ENCODE data around the gene SUSD3.

SUSD3 gene

DNA sequence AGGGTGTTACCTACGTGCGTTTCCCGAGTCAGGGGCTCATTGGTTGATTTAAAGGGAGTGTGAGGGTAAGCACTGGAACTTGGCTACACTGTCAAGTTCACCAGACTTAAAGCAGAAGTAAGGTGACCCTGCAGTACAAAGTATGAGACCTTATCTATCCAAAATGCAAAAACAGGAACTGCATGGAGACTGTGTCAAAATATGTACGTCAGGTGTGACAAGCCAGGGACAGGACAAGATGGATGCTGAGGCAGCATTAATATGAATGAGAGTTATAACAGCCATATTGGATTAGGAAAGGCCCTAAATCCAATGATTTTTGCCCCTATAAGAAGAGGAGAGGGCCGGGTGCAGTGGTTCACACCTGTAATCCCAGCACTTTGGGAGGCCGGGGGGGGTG is 15.4 kb upstream of the SUSD3 start:
- TF ChIP-seq, protein P1, sequence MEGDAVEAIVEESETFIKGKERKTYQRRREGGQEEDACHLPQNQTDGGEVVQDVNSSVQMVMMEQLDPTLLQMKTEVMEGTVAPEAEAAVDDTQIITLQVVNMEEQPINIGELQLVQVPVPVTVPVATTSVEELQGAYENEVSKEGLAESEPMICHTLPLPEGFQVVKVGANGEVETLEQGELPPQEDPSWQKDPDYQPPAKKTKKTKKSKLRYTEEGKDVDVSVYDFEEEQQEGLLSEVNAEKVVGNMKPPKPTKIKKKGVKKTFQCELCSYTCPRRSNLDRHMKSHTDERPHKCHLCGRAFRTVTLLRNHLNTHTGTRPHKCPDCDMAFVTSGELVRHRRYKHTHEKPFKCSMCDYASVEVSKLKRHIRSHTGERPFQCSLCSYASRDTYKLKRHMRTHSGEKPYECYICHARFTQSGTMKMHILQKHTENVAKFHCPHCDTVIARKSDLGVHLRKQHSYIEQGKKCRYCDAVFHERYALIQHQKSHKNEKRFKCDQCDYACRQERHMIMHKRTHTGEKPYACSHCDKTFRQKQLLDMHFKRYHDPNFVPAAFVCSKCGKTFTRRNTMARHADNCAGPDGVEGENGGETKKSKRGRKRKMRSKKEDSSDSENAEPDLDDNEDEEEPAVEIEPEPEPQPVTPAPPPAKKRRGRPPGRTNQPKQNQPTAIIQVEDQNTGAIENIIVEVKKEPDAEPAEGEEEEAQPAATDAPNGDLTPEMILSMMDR (IDR thresholded peaks at IDR 0.05; ENCODE audit: extremely low read depth, missing control alignments) = no peak

DNA sequence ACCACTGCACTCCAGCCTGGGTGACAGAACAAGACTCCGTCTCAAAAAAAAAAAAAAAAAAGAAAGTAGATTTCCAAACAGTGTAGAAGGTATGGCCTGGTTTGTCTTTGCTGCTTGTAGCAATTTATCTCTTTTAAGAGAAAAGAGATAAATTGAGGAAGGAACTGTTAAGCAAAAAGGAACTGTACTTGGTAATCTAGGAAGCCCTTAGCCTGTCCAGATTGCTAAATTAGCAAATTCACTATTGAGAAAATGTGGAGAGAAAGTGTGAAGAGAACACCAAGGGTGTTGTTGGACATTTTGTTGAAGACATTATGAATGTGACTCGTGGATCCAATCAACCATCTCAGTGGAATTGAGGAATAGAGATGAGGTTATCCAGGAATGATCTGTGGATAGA is 13.0 kb upstream of the SUSD3 start:
- no peak for DNase-seq (ENCODE audit: low spot score)
- TF ChIP-seq, protein P1 (IDR thresholded peaks at IDR 0.05; ENCODE audit: extremely low read depth, missing control alignments) = no peak

More for the DNA sequence above, 15.4 kb upstream of the SUSD3 start:
- no peak for DNase-seq (ENCODE audit: low spot score)

DNA sequence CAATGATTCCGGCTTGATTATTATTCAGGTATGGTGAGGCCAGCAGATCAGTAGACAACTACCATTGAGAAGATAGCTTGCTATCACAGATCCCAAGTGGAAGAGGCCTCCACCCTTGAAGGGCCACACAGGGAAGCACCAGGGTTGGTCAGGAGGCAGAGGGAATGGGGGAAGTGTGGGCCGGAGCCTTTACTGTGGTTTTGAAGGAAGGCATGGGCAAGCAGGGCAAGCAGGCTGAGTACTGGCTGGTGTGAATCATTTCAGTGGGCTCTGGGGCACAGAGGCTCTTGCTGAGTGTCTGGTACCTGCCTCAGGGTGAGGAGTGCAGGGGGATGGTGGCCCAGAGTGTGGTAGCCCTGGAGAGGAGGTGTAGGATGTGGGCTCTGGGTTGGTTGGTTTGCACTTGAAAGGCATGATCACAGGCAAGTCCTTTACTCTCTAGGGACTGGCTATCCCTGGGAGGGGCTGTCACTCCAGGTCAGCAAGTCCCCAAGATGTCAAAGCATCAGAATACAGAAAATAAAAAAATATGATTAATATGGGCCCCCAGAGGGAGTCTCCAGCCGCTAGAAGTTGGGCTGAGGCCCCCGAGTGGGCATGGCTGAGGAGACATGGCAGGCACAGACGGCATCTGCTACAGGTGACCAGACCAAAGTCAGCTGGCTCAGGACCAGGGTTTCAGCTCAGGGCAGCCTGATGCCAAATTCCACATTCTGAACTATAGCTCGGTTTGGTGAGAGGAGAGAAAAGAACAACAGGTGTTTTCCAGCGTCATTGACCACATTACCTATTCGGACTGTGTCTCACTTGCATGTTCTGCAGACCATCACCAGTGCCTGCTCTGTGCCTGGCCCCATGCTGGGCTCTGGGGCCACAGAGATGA is 9.7 kb upstream of the SUSD3 start:
- TF ChIP-seq, protein P1 (IDR thresholded peaks at IDR 0.05; ENCODE audit: extremely low read depth, missing control alignments) = no peak
- no peak for DNase-seq (ENCODE audit: low spot score)

DNA sequence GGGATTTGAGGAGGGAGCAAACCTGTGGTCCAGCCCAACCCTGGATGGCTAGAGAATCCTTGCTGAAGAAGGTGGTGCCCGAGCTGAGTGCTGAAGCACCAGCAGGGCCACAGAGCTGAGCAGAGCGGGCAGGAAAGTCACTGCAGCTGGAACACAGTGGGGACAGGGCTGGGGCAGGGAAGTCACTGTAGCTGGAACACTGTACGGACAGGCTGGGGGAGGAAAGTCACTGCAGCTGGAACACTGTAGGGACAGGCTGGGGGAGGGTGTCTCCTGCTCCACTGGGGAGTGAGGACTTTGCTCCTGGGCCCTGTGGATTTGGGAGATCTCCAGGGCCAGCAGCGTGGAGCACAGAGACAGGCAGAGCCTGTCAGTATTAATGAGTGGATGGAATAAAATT is 9.0 kb upstream of the SUSD3 start:
- TF ChIP-seq, protein P1 (IDR thresholded peaks at IDR 0.05; ENCODE audit: extremely low read depth, missing control alignments) = no peak
- no peak for DNase-seq (ENCODE audit: low spot score)

DNA sequence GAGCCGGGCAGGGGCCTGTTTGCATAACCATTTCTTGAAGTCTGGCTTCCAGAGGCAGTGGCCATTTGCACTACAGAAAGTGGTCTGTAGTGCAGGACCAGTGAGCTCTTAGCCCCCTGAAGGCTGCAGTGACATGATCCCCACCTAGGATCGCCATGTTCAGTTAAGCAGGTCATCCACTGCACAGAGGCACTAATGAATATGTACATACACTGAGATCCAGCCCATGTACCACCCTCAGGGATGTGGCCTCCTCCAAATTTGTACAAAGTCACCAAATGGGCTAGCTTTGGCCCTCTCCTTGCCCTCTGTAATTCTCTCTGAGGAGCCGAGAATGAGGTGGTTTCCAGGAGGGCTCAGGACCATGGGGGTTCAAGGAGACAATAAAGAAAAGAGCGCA is 8.3 kb upstream of the SUSD3 start:
- DNase-seq (ENCODE audit: low spot score) = no peak
- TF ChIP-seq, protein P1 (IDR thresholded peaks at IDR 0.05; ENCODE audit: extremely low read depth, missing control alignments) = no peak

DNA sequence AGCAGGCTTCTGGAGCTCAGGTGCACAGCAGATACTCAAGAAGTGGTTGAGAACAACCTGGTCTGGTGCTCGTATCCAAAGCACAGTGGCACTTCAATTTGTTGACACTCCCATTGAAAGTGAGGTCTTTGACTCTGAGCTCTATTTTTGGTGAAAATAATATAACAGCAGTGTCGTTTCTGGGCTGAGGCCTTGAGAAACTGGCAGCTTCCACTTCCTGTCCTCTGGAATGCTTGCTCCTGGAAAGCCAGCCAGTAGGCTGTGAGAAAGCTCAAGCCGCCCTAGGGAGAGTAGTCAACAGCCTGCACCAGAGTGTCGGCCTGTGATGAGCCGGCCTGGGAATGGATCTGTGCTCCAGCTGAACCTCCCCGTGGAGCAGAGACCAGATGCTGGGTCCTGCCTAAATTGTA is 6.8 kb upstream of the SUSD3 start:
- TF ChIP-seq, protein P1 (IDR thresholded peaks at IDR 0.05; ENCODE audit: extremely low read depth, missing control alignments) = no peak
- no peak for DNase-seq (ENCODE audit: low spot score)

DNA sequence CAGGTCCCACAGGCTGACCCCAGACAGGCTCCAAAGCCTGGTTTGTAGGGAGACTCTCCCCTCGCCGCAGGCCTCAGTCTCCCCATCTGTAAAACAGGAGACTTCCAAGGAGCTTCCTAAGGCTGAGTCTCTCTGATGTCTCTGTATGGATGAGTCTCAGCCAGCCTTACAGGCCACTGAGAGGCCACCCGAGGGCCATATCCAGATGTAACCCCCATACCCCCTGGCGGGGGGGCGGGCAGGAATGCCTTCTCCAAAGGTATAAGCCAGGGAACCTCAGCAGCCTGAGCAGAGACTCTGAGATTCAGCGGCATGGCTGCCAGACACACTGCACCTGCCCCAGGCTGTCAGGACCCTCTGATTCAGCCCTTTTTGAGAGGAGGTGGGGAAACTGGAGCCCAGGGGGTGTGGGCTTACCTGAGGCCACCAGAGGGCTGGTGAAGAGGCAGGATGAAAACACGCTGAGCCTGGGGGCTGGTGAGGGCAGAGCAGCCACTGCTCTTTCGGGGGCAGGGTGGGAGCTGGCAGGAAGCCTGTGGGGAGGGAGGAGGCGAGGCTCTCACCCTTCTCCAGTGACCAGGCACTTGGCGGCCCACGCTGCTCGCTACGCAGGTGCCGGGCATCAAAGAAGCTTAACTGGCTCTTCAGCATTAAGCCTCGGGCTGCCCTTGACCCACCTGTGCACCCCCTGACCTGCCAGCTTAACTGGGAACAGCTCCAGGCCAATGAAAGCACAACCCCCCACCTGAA is 5.5 kb upstream of the SUSD3 start:
- TF ChIP-seq, protein P1 (IDR thresholded peaks at IDR 0.05; ENCODE audit: extremely low read depth, missing control alignments) = no peak
- DNase-seq (ENCODE audit: low spot score) = no peak
